Left renal cortex interstitium (tissue), 4 donors: ENCODE measurements around the gene CAV3. TPM values are rescaled to one million over a fixed set of nuclear protein-coding genes. Genes with fewer than 3 reads are reported as not detected.

Experiments
- DNase-seq, 4 donors: peaks; one replicate each; pipeline ENCODE4 v3.0.0-alpha.2; 2013; ENCODE audit warnings: low read depth in 4 of 4, low spot score in 2 of 4, missing footprints in 1 of 4
- polyA plus RNA-seq, 4 donors: library from polyadenylated mRNA; unstranded; fragments of 120-200 nt; gene quantifications; one replicate each; pipeline ENCODE4 v1.2.1, GENCODE V29; 2013; ENCODE audit not compliant: insufficient read length in 4 of 4

The CAV3 gene
- polyA plus RNA-seq, 4 donors = 0.43 to 0.86 (median 0.63) TPM

GRCh38 chr3:8759038-8759707, 25.6 kb downstream of the CAV3 start:
- no peak for DNase-seq

DNA sequence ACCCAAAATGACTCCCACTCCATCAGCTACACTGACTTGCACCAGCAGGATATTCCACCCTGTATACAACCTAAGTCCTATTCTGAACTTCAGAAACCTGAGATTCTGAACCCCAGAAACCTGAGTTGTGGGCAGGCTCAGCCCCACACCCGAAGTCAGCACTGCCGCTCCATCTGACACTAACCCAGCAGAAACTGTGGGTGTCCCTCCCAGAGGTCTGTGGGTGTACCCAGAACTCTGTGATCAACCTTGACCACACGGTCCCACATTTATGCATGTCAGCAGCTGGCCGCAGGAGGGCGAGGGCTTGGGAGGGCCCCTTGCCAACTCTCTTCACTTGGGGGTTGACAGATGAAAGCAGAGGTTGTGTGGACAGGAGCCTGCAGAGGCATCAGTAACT, 26.5 kb downstream of the CAV3 start:
- no peak for DNase-seq

DNA sequence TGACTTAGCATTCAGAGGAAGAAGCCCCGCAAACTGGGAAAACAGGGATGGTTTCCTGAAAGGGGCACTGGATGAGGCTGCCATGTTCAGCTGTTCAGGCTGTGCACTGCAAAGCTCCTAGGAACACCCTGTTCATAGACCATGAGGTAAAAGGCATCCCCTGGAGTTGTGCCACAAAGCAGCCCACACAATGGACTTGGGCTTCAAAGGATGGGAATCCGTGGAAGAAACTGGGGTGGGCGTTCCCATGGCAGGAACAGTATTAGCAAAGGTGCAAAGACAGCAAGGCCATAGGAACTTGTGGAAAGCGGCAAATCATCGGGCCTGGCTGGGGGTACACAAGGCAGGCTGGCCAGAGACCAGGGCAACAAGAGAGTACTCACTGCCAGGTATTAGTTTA, 26.9 kb downstream of the CAV3 start:
- DNase-seq = no peak

DNA sequence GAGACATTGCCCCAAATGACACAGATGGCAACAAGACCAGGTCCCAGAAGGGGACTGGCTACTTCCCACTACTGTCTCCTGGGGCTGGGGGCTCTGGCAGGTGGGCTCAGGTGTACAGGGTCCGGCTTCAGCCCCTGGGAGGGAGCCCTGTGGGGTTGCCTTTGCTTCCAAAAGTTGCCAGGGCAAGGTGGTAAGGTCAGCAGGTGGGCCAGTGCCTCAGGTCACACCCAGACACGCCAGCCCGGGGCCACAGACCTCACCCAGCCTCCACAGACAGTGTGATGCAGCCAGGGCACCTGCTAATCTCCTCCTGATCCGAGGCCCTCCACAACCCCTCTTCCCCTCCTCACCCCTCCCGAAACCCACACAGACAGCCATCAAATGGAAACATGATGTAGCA, 28.3 kb downstream of the CAV3 start:
- no peak for DNase-seq

- DNase-seq = no peak
Measured at GRCh38 chr3:8762607-8763377, 29.2 kb downstream of the CAV3 start.

DNA sequence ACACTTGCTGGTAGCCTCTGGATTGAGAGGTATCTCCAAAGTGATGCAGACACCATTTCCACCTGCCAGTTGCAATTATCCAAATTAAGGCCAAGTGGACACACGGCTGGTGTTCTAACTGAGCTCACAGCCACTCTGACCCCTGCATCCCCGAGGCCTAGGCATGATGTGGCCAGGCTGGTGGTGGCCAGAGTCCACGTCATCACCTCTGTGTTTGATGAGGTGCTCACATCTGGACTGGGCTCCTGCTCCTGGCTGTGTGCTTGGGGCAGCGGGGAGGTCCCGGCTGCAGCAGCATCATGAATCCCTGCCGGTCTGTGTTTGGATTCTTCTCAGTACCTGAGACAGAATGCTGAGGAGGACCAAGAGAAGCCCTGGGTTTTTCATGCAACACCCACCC, 30.9 kb downstream of the CAV3 start:
- DNase-seq = no peak

DNA sequence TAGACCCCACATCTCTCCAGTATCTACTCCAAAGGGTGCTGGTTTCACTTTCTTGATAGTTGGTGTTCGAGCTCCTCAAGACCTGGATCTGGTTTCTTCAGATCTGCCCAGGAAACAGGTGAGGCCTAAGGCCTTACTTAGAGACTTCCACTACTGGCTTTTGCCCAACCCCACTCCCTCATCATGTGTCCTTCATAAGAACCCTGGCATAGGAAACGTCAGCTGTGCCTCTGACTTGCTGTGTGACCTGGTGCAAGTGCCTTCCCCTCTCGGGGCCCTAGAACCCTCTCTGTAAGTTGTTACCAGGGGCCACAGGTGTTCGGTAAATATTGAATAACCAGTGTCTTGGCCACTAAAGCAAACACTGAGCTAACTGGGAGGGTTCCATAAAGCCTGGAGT, 31.9 kb downstream of the CAV3 start:
- DNase-seq = no peak

DNA sequence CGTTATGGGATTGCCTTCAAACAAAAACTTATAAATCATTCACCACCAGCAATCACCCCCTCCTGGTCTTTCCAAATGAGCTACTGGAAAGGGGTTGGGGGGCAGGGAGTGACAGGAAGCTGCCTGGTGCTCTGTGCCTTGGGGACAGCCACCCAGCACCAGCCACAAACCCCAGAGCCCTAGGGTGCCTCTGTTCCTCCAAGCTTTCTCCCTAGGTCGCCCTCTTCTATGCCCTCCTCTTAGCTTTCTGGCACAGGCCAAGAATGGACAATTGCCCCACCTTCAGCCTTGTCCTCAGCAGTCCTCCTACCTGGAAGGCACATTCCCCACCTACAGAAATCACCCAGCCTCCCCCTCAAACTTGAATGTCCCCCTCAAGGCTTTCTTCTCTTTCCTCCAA, 32.5 kb downstream of the CAV3 start:
- DNase-seq = no peak

- DNase-seq = no peak
Measured at GRCh38 chr3:8767256-8767666, 33.7 kb downstream of the CAV3 start.

- DNase-seq = no peak
Measured at GRCh38 chr3:8767667-8768363, 34.2 kb downstream of the CAV3 start.

GRCh38 chr3:8768364-8769087, 34.9 kb downstream of the CAV3 start:
- no peak for DNase-seq

GRCh38 chr3:8769088-8769822, 35.7 kb downstream of the CAV3 start, which contains the start of gene OXTR:
Gene OXTR, minus strand, starts transcription at chr3:8769613. Its CDS starts 1,426 bp downstream, at chr3:8768187.
- peak in 3 of 4 donors; percentile 34 to 57 (median 47) for DNase-seq

- no peak for DNase-seq
Measured at GRCh38 chr3:8773941-8774542, 40.4 kb downstream of the CAV3 start.

DNA sequence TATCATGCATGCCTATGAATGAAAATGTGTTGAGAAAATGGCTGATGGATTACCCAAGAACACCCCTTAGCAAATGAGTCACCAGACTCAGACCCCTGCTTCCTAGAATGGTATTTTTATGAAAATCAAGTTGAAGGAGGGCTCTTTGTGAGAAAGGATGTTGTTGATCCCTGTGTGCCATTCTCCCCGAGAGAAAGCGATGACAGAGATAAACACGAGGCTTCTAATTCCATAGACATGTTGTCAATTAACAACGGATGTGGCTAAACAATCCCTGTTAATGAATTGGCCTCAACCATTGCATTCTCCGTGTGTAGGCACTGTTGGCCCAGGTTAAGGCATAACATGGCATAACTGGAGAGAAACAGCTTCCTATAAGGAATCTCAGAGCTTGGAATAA, 41.6 kb downstream of the CAV3 start:
- DNase-seq = no peak

DNA sequence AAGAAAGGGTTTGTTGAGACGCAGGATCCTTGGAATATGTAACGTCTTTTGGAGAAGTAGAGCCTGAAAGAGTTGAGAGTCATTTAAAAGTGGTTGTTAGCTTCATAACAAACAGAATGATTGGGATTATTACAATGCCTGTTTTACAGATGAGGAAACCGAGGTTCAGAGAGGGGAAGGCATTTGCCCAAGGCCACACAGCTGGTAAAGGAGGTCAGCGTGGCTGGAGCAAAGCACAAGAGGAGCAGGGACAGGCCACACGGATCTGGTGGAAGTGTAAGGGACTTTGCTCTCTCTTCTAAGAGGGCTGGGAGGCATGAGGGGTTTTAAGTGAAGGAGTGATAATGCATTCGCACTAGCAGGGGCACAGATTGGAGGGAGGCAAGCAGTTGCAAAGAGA, 42.0 kb downstream of the CAV3 start:
- no peak for DNase-seq

- DNase-seq = no peak
Measured at GRCh38 chr3:8776406-8776805, 42.8 kb downstream of the CAV3 start.

DNA sequence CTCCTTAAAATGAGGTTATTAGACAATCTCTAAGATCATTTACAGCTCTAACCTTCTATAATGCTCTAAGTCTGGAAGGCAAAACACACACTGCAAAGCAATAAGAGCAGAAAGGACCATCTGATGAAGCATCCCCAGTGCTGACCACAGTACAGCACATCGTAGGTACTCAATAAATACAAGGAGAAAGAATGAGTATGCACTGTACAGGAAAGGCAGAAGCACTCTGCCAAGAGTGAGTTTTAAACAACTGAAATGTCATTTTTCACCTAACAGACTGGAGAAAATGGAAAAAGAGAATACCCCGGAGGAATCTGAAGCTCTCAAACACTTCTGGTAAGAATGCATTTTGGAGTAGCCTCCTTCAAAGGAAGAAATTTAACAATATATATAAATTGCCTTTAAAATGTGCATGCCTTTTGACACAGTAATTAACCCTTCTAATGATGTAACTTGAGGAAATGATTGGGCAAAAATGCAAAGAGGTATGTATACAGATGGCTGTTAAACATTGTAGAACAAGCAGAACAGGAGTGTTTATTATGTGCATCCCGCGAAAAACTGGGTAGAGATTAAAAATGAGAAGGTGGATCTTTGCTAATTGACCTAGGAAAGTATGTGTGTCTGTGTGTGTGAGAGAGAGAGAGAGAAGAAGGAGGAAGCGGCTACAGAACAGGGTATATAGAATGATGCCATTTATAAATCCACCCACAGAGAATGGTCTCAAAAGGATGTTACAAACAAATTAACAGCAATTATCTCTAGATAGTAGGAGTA, 43.8 kb downstream of the CAV3 start:
- no peak for DNase-seq

DNA sequence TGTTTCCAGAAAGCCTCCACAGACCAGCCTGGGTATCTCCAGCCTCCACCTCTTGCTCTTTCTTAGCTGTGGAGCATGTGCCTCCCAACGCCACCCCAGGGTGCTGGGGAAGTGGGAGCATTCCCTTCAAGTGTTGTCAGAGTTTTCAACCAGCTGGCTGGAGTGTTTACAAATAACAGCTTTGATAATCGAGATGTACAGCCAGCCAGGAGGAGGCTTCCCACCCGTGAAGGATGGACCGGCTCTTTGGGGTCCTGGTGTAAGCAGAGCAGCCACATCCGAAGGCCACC, 44.3 kb downstream of the CAV3 start:
- DNase-seq = no peak

- DNase-seq = no peak
Measured at GRCh38 chr3:8778475-8778874, 44.9 kb downstream of the CAV3 start.
